GM19324 (cell line): ENCODE data around the gene SH3BGRL2.
"Not testable (repeated sequence)": the region's sequence is repeated elsewhere in the genome, so short reads cannot be mapped to it uniquely, and the experiment has no call there.

Experiments used
- ATAC-seq: cut with Tn5 transposase; IDR thresholded peaks from one replicate; pipeline ENCODE4 v1.9.1; 2021; ENCODE audit warnings: mild to moderate bottlenecking, moderate library complexity; ENCODE audit not compliant: unreplicated experiment, low FRiP score

The SH3BGRL2 gene

DNA sequence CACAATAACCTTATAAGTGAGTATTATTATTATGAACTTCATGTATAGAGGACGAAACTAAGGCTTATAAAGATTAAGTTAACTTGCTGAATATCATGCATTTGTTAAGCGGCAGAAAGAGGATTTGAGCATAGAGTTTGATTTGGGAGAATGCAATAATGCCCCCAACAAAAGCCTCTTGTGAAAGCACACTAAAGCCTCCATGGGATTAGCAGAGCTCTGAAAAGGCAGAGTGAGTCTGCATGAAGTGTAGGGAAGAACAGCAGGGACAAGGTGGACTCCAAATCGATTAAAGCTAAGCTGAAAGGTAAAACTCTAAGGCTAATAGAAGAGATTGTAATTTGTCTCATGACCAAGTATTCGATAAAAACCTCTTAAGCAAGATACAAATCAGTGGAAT lies 100.3 kb downstream of the SH3BGRL2 start:
- no peak for ATAC-seq

DNA sequence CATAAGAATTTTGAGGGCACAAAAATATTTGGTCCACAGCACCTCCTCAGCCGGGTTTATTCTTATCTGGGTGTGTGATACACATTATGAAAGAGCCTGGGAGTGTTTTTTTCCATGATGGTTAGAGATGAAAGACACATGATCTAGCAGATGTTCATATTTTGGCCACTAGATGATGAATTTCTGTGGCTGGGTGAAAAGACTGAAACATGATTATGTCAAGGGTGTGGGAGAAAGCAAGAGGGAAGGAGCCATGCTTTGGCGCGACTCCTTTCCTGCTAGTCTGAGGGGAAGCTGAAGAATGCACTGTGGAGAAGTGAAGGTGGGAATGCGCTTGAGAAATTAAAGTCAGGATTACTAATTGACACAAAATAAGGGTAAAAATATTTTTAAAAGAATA lies 102.3 kb downstream of the SH3BGRL2 start:
- no peak for ATAC-seq

DNA sequence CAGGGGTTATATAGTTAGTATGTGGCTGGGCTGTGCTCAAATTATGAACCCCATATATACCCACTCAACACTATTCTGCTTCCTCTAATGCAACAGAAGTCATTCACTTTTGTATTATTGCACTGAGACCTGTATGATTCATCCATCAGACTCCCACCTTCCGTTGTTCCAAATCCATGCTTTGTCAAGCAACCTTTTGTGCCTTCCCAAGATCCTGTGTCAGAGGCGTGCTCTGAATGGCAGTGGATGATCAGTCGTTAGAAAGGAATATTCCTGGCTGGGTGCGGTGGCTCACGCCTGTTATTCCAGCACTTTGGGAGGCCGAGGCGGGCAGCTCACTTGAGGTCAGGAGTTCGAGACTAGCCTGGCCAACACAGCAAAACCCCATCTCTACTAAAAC lies 103.2 kb downstream of the SH3BGRL2 start:
- ATAC-seq: no peak

DNA sequence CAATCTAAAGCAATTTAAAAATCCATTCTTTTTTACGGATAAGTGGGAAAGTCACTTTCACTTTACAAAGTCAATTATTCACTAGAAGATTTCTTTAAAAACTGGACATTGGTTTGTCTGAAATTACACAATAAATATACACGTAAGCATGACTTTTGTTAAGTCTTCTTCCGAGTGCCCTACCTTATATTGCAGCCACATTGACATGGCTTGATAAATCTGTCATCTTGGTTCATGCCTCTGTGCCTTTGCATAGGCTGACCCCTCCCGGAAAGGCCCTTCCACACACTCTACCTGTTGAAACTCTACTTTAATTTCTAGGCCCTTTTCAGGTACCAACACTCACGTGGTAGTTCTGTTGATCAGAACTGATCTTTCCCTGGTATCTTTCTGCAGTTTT lies 104.1 kb downstream of the SH3BGRL2 start:
- ATAC-seq: no peak

DNA sequence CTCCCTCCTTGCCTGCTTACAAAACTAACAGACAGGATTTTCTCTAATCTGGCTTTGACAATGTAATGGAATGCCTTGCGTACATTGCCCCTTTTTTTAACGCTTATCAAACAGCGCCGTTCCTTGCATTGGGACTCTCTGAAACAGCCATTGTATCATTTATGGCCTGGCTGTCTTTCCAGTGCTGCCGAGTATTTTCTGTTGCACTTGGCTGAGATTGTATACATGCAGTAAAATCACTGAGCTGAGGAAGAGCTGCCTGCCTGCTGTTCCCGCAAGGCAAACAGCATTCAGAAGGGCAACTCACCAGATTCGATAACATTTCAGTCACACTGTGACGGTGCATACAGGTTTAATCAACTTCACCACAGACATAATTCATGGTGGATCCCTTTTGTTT lies 106.0 kb downstream of the SH3BGRL2 start:
- no peak for ATAC-seq

DNA sequence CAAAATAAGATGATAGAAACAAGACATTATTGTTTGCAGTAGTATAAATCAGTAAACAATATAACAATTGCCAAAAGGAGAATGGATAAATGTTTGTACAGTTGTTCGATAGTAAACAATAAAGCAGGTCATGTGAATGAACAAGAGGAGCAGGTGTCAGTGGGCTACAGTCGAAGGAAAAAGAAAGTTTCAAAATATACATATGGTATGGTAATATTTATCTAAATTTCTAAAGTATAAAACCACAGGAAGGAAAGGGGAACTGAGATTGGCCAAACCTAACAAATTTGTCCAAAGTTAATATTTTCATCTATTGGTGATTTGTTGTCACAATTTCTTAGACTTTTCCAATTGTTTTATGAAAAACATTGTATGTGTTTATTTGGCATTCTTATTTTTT lies 110.9 kb downstream of the SH3BGRL2 start:
- no peak for ATAC-seq

DNA sequence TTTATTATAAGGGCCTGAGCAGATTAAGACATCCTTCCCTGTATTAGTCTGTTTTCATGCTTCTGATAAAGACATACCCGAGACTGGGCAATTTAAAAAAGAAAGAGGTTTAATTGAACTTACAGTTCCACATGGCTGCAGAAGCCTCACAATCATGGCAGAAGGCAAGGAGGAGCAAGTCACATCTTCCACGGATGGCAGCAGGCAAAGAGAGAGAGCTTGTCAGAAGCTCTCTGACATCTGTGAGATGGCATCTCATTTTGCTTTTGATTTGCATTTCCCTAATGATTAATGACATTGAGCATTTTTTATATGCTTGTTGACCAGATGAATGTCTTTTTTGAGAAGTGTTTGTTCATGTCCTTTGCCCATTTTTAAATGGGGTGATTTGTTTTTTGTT lies 114.2 kb downstream of the SH3BGRL2 start:
- not testable (repeated sequence) for ATAC-seq

DNA sequence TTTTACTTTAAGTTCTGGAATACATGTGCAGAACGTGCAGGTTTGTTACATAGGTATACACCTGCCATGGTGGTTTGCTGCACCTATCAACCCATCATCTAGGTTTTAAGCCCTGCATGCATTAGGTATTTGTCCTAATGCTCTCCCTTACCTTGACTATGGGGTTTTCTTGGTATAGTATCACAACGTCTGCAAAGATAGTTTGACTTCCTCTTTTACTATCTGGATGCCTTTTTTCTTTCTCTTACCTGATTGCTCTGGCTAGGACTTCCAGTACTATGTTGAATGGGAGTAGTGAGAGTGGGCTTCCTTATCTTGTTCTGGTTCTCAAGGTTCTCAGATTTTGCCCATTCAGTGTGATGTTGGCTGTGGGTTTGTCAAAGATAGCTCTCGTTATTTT lies 115.2 kb downstream of the SH3BGRL2 start:
- ATAC-seq: not testable (repeated sequence)

DNA sequence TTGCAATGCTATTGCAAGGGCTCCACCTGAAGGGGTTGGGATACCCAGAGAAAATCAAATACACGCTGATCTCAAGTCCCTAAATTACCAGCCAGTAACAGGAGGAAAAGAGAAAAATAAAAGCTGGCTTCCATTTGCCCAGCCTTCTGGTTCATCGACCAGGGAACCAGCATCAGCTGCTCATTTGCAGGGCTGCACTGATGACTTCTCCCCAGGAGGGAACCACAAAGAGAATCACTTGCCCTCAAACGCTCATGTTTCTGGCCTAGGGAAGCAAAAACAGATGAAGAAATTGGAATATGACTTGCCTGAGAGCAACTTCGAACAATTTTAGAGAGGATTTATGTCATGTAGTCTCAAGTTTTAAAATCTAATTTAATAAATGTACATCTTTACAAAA lies 119.7 kb downstream of the SH3BGRL2 start:
- ATAC-seq: no peak
